ENCODE measurements around the gene OR4D2. TPM values are rescaled to one million over a fixed set of nuclear protein-coding genes. Genes with fewer than 3 reads are reported as not detected.

OR4D2 gene
- polyA plus RNA-seq, 1 of the 3 experiments (the other 2 are of a cell fraction): not detected

- no peak for TF ChIP-seq ELF1 (IDR thresholded peaks at IDR 0.05)
- TF ChIP-seq RFX5 (IDR thresholded peaks at IDR 0.05; ENCODE audit: low read length): no peak
- no peak for TF ChIP-seq TEAD4 (IDR thresholded peaks at IDR 0.05; ENCODE audit: borderline replicate concordance, insufficient read depth)
- no peak for TF ChIP-seq POLR2AphosphoS5 (IDR thresholded peaks at IDR 0.05; ENCODE audit: low read depth, low read length)
- peak; percentile 76 for TF ChIP-seq CTCF (IDR thresholded peaks at IDR 0.05)
- TF ChIP-seq FOXM1 (IDR thresholded peaks at IDR 0.05; ENCODE audit: low read depth): no peak
- TF ChIP-seq JUND (IDR thresholded peaks at IDR 0.05): no peak
- TF ChIP-seq CHD2 (IDR thresholded peaks at IDR 0.05; ENCODE audit: low read length, partially characterized antibody): no peak
- TF ChIP-seq EP300 (IDR thresholded peaks at IDR 0.05; ENCODE audit: borderline replicate concordance in 1 of 2, low read depth in 1 of 2, low read length in 1 of 2): no peak
- no peak for TF ChIP-seq EZH2phosphoT487 (IDR thresholded peaks at IDR 0.05; ENCODE audit: borderline replicate concordance, low read depth)
- no peak for TF ChIP-seq MXI1 (IDR thresholded peaks at IDR 0.05; ENCODE audit: low read depth, low read length)
- TF ChIP-seq PBX3 (IDR thresholded peaks at IDR 0.05): no peak
- TF ChIP-seq MAX (IDR thresholded peaks at IDR 0.05; ENCODE audit: low read depth): peak; percentile 70; the same call in 1 of the 2 replicates
- no peak for TF ChIP-seq USF2 (IDR thresholded peaks at IDR 0.05; ENCODE audit: borderline replicate concordance, low read depth, low read length)
- TF ChIP-seq TCF12 (IDR thresholded peaks at IDR 0.05): no peak
Measured at GRCh38 chr17:58200024-58200633, 33.3 kb downstream of the OR4D2 start (continued).

GRCh38 chr17:58202859-58203258, 36.1 kb downstream of the OR4D2 start:
- Histone ChIP-seq H3K9me2 (no peaks in the 10 kb centered on the region), H3K27ac (ENCODE audit: low read depth in 2 of 2, low read length in 1 of 2) (no peak overlapping the region)
- CTCF ChIA-PET: interaction anchor here (1.0 to 4.6 kb wide), 5 partner anchors 14 to 244 kb away, joined by 3 to 27 read pairs (median 3); partner anchors contain the start of gene MKS1

More at GRCh38 chr17:58202859-58203258, 36.1 kb downstream of the OR4D2 start:
- Histone ChIP-seq H3K4me2 (no peak overlapping the region), H3K4me3 (ENCODE audit: low read depth in 2 of 2, low read length in 1 of 2) (no peak overlapping the region), H4K20me1 (ENCODE audit: insufficient read depth) (no peaks in the 10 kb centered on the region), H3K9me3 (no peaks in the 10 kb centered on the region), H3K4me1 (ENCODE audit: control insufficient read depth in 1 of 2, insufficient read depth in 2 of 2, low read depth in 1 of 2, low read length in 1 of 2) (peaks cover 0 to 4% of the 10 kb centered on the region in 2 experiments; a peak in 1 of 4 replicates), H3K9ac (no peak overlapping the region), H3K36me3 (replicated peaks in 1 of 2; ENCODE audit: control insufficient read depth in 1 of 2, insufficient read depth in 2 of 2, low read length in 1 of 2) (peaks cover 0 to 17% of the 10 kb centered on the region in 2 experiments), H3F3A (replicated peaks; ENCODE audit: insufficient read depth) (no peaks in the 10 kb centered on the region), H3K27me3 (ENCODE audit: insufficient read depth) (peaks cover 13% of the 10 kb centered on the region), H3K79me2 (ENCODE audit: insufficient read depth) (no peaks in the 10 kb centered on the region), H2AFZ (ENCODE audit: low read depth) (no peak overlapping the region)
- no peak for DNase-seq
- TF ChIP-seq EZH2phosphoT487 (IDR thresholded peaks at IDR 0.05; ENCODE audit: borderline replicate concordance, low read depth) (no peak), FOXJ3 (CRISPR knock-in tag; IDR thresholded peaks at IDR 0.05) (no peak), REST (IDR thresholded peaks at IDR 0.05; ENCODE audit: low read depth, low read length) (no peak), ELF1 (IDR thresholded peaks at IDR 0.05) (no peak), NRF1 (IDR thresholded peaks at IDR 0.05; ENCODE audit: low read depth, low read length) (no peak), GABPA (IDR thresholded peaks at IDR 0.05; ENCODE audit: low read depth) (no peak), YY1 (IDR thresholded peaks at IDR 0.05; ENCODE audit: low read depth) (no peak), TEAD4 (IDR thresholded peaks at IDR 0.05; ENCODE audit: borderline replicate concordance, insufficient read depth) (no peak), RCOR1 (IDR thresholded peaks at IDR 0.05; ENCODE audit: low read length) (no peak), CHD2 (IDR thresholded peaks at IDR 0.05; ENCODE audit: low read length, partially characterized antibody) (no peak), MEF2A (IDR thresholded peaks at IDR 0.05; ENCODE audit: borderline replicate concordance, low read depth) (no peak), SIN3A (IDR thresholded peaks at IDR 0.05; ENCODE audit: borderline replicate concordance, low read depth, low read length) (no peak)
- POLR2A ChIA-PET: no interaction called here
- WGBS (ENCODE audit: low lambda C conversion rate): 45% methylated on average over 7 of the region's 7 CpGs
